Liver (tissue), 3 donors: ENCODE data around the gene ADAMTS3.

Experiments used
- ATF3 ChIP-seq: IDR thresholded peaks from 2 replicates; pipeline ENCODE4 v1.6.1; 2016; ENCODE audit warnings: antibody characterized with exemption
- CTCF ChIP-seq: fragments of 150-350 bp; IDR thresholded peaks from 2 replicates; pipeline ENCODE4 v1.5.1; 2017; ENCODE audit warnings: improper control_type of control experiment, low read depth, low read length; ENCODE audit not compliant: missing input control
- EGR1 ChIP-seq, 2 donors: IDR thresholded peaks; 2 replicates each; pipeline ENCODE4 v1.6.1; 2016 to 2018; ENCODE audit warnings: antibody characterized with exemption in 2 of 2, low read depth in 2 of 2
- GABPA ChIP-seq, 2 donors: IDR thresholded peaks in 1 of 2; conservative IDR thresholded peaks in 1 of 2; 2 replicates each; pipeline ENCODE4 v1.6.1; 2016; ENCODE audit warnings: antibody characterized with exemption in 2 of 2, mild to moderate bottlenecking in 1 of 2, moderate library complexity in 1 of 2
- HNF4G ChIP-seq: IDR thresholded peaks from 2 replicates; pipeline ENCODE4 v1.6.1; 2016; ENCODE audit warnings: antibody characterized with exemption
- JUND ChIP-seq, 2 donors: IDR thresholded peaks; 2 replicates each; pipeline ENCODE4 v1.6.1; 2016; ENCODE audit warnings: antibody characterized with exemption in 2 of 2
- MAX ChIP-seq: IDR thresholded peaks from 2 replicates; pipeline ENCODE4 v1.6.1; 2016; ENCODE audit warnings: antibody characterized with exemption
- RAD21 ChIP-seq, 2 donors: IDR thresholded peaks; 2 replicates each; pipeline ENCODE4 v1.6.1; 2016; ENCODE audit warnings: antibody characterized with exemption in 2 of 2, mild to moderate bottlenecking in 2 of 2
- REST ChIP-seq: IDR thresholded peaks from 2 replicates; pipeline ENCODE4 v1.6.1; 2016; ENCODE audit warnings: antibody characterized with exemption, mild to moderate bottlenecking
- RXRA ChIP-seq, 2 donors: IDR thresholded peaks; 2 replicates each; pipeline ENCODE4 v1.6.1; 2017 to 2018; ENCODE audit warnings: antibody characterized with exemption in 2 of 2, mild to moderate bottlenecking in 1 of 2
- SP1 ChIP-seq: IDR thresholded peaks from 2 replicates; pipeline ENCODE4 v1.6.1; 2018; ENCODE audit warnings: antibody characterized with exemption, mild to moderate bottlenecking
- TAF1 ChIP-seq: conservative IDR thresholded peaks from 2 replicates; pipeline ENCODE4 v1.6.1; 2016; ENCODE audit warnings: antibody characterized with exemption, mild to moderate bottlenecking
- YY1 ChIP-seq: IDR thresholded peaks from 2 replicates; pipeline ENCODE4 v1.6.1; 2016; ENCODE audit warnings: antibody characterized with exemption, mild to moderate bottlenecking
- donor health status: healthy.
- donor health status: healthy.

GRCh38 chr4:72513227-72513626 is 55.8 kb downstream of the ADAMTS3 start:
- TF ChIP-seq CTCF (no peak), REST (no peak), MAX (no peak), RAD21 (IDR thresholded peaks at IDR 0.05) (no peak), YY1 (no peak), HNF4G (no peak), GABPA (IDR thresholded peaks at IDR 0.05 in 1 of 2, conservative IDR thresholded peaks at IDR 0.05 in 1 of 2) (no peak), EGR1 (IDR thresholded peaks at IDR 0.05; ENCODE audit: low read depth in 2 of 2) (no peak), RXRA (IDR thresholded peaks at IDR 0.05) (no peak), JUND (IDR thresholded peaks at IDR 0.05) (no peak), SP1 (no peak), TAF1 (no peak), ATF3 (no peak)
